ENCODE measurements around the gene KRTAP9-1.
"Not testable (repeated sequence)": the region's sequence is repeated elsewhere in the genome, so short reads cannot be mapped to it uniquely, and the experiment has no call there.

The KRTAP9-1 gene

GRCh38 chr17:41184480-41184961 lies 5.2 kb upstream of the KRTAP9-1 start, which contains the start of gene KRTAP4-1:
TSS of gene KRTAP4-1 (minus strand) at chr17:41184911. CDS start at chr17:41184854, 57 bp downstream.
- DNase-seq: no peak

GRCh38 chr17:41185001-41185400 lies 4.7 kb upstream of the KRTAP9-1 start:
- DNase-seq: no peak

- no peak for DNase-seq
Observed at GRCh38 chr17:41186872-41187271, 2.8 kb upstream of the KRTAP9-1 start.

GRCh38 chr17:41190328-41190727 lies 641 bp downstream of the KRTAP9-1 start:
- DNase-seq: no peak

- no peak for DNase-seq
Observed at GRCh38 chr17:41196068-41196467, 6.4 kb downstream of the KRTAP9-1 start.

- DNase-seq: peak in 1 of 2 experiments; percentile 46
Observed at GRCh38 chr17:41199421-41200078, 9.9 kb downstream of the KRTAP9-1 start.

GRCh38 chr17:41211845-41212466 lies 22.3 kb downstream of the KRTAP9-1 start:
- DNase-seq: peak in 1 of 2 experiments; percentile 69

GRCh38 chr17:41212524-41213169 lies 23.0 kb downstream of the KRTAP9-1 start:
- DNase-seq: peak; percentile 44 to 72

- DNase-seq: no peak
Observed at GRCh38 chr17:41215681-41216080, 26.0 kb downstream of the KRTAP9-1 start.

- no peak for DNase-seq
Observed at GRCh38 chr17:41223821-41224220, 34.1 kb downstream of the KRTAP9-1 start.

GRCh38 chr17:41226051-41226450 lies 36.4 kb downstream of the KRTAP9-1 start:
- no peak for DNase-seq

GRCh38 chr17:41226598-41227095 lies 37.0 kb downstream of the KRTAP9-1 start, which contains the start of gene KRTAP9-2:
TSS of gene KRTAP9-2 (plus strand) at chr17:41226648. CDS start at chr17:41226655, 7 bp downstream.
- not testable (repeated sequence) for DNase-seq

- DNase-seq: no peak
Observed at GRCh38 chr17:41230094-41230493, 40.4 kb downstream of the KRTAP9-1 start.

GRCh38 chr17:41231731-41232130 lies 42.0 kb downstream of the KRTAP9-1 start:
- no peak for DNase-seq

GRCh38 chr17:41232399-41233105 lies 42.9 kb downstream of the KRTAP9-1 start, which contains the start of gene KRTAP9-3:
TSS of gene KRTAP9-3 (plus strand) at chr17:41232449. CDS start at chr17:41232502, 53 bp downstream.
- not testable (repeated sequence) for DNase-seq

- DNase-seq: not testable (repeated sequence)
Observed at GRCh38 chr17:41237116-41237515, 47.4 kb downstream of the KRTAP9-1 start.

- not testable (repeated sequence) for DNase-seq
Observed at GRCh38 chr17:41237949-41238437, 48.3 kb downstream of the KRTAP9-1 start, which contains the start of gene KRTAP9-8. TSS of gene KRTAP9-8 (plus strand) at chr17:41237999. CDS start at chr17:41238052, 53 bp downstream.

All from NCI-H2081 (cell line).